Neural cell (in vitro differentiated cells): ENCODE data around the gene MAP3K5.

ENCODE experiments used
- EZH2 ChIP-seq: fragments of 200-600, 300-800 bp; shearing (Covaris generic), sonication (generic); IDR thresholded peaks from 2 replicates; pipeline ENCODE4 v1.6.1; 2014; ENCODE audit warnings: antibody characterized with exemption, low read length, borderline replicate concordance, mild to moderate bottlenecking; ENCODE audit not compliant: insufficient read depth, poor library complexity, severe bottlenecking
- MXI1 ChIP-seq: fragments of 450-650 bp; conservative IDR thresholded peaks from 2 replicates; pipeline ENCODE4 v1.6.1; 2014; ENCODE audit warnings: antibody characterized with exemption, mild to moderate bottlenecking; ENCODE audit not compliant: poor library complexity, severe bottlenecking
- POLR2AphosphoS5 ChIP-seq: IDR thresholded peaks from 2 replicates; pipeline ENCODE4 v1.6.1; 2012
- RAD21 ChIP-seq: fragments of 450-650 bp; conservative IDR thresholded peaks from 2 replicates; pipeline ENCODE4 v1.6.1; 2014; ENCODE audit warnings: antibody characterized with exemption, mild to moderate bottlenecking, moderate library complexity
- TF ChIP-seq, protein P1 (sequence below): fragments of 450-650 bp; IDR thresholded peaks from 2 replicates; pipeline ENCODE4 v1.5.1; 2014; ENCODE audit warnings: antibody characterized with exemption, mild to moderate bottlenecking, moderate library complexity; ENCODE audit not compliant: poor library complexity, severe bottlenecking
- TF ChIP-seq, protein P2 (sequence below): IDR thresholded peaks from 2 replicates; pipeline ENCODE4 v1.6.1; 2012; ENCODE audit warnings: borderline replicate concordance

DNA sequence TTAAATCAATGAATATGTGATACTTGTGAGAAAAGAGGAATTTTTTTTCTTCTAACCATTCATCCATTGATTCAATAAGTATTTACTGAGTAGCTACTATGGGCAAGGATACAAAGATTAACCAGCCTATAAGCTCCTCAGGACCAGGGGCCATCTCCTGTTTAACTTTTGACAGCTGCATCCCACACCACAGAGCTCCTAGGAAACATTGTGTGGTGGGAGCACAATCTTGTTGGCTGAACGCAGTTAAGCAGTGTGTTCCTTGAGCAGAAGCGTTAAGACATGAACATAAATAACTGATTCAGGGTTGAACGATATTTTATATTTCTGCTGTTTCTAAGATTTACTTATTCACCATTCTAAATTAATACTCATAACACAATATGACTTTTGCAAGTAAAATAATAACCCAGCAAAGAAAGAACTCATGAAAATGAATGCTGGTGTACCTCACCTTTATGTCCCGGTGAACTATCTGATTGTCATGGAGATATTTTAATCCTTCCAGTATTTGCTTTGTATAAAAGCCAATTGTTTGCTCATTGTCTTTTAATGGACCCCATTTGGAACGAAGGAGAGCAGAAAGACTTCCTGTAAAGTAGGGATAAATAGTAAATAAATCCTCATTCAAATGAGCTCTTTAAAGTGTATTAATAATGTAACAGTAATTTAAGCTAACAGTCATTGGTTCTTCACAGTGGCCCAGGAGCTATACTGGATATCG, 179.4 kb downstream of the MAP3K5 start:
- TF ChIP-seq, protein P1, sequence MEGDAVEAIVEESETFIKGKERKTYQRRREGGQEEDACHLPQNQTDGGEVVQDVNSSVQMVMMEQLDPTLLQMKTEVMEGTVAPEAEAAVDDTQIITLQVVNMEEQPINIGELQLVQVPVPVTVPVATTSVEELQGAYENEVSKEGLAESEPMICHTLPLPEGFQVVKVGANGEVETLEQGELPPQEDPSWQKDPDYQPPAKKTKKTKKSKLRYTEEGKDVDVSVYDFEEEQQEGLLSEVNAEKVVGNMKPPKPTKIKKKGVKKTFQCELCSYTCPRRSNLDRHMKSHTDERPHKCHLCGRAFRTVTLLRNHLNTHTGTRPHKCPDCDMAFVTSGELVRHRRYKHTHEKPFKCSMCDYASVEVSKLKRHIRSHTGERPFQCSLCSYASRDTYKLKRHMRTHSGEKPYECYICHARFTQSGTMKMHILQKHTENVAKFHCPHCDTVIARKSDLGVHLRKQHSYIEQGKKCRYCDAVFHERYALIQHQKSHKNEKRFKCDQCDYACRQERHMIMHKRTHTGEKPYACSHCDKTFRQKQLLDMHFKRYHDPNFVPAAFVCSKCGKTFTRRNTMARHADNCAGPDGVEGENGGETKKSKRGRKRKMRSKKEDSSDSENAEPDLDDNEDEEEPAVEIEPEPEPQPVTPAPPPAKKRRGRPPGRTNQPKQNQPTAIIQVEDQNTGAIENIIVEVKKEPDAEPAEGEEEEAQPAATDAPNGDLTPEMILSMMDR: no peak
- TF ChIP-seq RAD21 (no peak), POLR2AphosphoS5 (no peak), EZH2 (no peak), MXI1 (no peak)
- TF ChIP-seq, protein P2, sequence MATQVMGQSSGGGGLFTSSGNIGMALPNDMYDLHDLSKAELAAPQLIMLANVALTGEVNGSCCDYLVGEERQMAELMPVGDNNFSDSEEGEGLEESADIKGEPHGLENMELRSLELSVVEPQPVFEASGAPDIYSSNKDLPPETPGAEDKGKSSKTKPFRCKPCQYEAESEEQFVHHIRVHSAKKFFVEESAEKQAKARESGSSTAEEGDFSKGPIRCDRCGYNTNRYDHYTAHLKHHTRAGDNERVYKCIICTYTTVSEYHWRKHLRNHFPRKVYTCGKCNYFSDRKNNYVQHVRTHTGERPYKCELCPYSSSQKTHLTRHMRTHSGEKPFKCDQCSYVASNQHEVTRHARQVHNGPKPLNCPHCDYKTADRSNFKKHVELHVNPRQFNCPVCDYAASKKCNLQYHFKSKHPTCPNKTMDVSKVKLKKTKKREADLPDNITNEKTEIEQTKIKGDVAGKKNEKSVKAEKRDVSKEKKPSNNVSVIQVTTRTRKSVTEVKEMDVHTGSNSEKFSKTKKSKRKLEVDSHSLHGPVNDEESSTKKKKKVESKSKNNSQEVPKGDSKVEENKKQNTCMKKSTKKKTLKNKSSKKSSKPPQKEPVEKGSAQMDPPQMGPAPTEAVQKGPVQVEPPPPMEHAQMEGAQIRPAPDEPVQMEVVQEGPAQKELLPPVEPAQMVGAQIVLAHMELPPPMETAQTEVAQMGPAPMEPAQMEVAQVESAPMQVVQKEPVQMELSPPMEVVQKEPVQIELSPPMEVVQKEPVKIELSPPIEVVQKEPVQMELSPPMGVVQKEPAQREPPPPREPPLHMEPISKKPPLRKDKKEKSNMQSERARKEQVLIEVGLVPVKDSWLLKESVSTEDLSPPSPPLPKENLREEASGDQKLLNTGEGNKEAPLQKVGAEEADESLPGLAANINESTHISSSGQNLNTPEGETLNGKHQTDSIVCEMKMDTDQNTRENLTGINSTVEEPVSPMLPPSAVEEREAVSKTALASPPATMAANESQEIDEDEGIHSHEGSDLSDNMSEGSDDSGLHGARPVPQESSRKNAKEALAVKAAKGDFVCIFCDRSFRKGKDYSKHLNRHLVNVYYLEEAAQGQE: no peak
